ENCODE measurements around the gene SENP5.

The SENP5 gene

GRCh38 chr3:196954832-196955231, 87.1 kb downstream of the SENP5 start:
- Histone ChIP-seq H3K4me2 (ENCODE audit: low read depth, low read length, poor library complexity, severe bottlenecking) (no peak overlapping the region), H2AFZ (ENCODE audit: low read length) (no peak overlapping the region), H3K9ac (ENCODE audit: low read depth, low read length, poor library complexity, severe bottlenecking) (no peak overlapping the region), H4K20me1 (ENCODE audit: insufficient read depth, low read length, poor library complexity, severe bottlenecking) (no peaks in the 10 kb centered on the region), H3K9me2 (replicated peaks; ENCODE audit: low read depth, low read length) (no peaks in the 10 kb centered on the region), H3K4me1 (ENCODE audit: insufficient read depth, low read length, poor library complexity, severe bottlenecking) (no peaks in the 10 kb centered on the region), H3F3A (ENCODE audit: low read depth) (no peaks in the 10 kb centered on the region), H3K36me3 (ENCODE audit: insufficient read depth, low read length) (no peaks in the 10 kb centered on the region), H3K79me2 (ENCODE audit: insufficient read depth, low read length) (no peaks in the 10 kb centered on the region), H3K4me3 (ENCODE audit: low read length, poor library complexity, severe bottlenecking) (no peak overlapping the region), H3K27me3 (ENCODE audit: insufficient read depth, low read length, poor library complexity, severe bottlenecking) (no peaks in the 10 kb centered on the region), H3K9me3 (ENCODE audit: insufficient read depth, low read depth, low read length) (no peaks in the 10 kb centered on the region)
- no peak for TF ChIP-seq CTCF (conservative IDR thresholded peaks at IDR 0.05; ENCODE audit: low read length)

GRCh38 chr3:196962108-196962929, 94.6 kb downstream of the SENP5 start:
- Histone ChIP-seq H3K4me3 (ENCODE audit: low read length, poor library complexity, severe bottlenecking) (no peak overlapping the region), H3K4me1 (ENCODE audit: insufficient read depth, low read length, poor library complexity, severe bottlenecking) (no peaks in the 10 kb centered on the region), H3K79me2 (ENCODE audit: insufficient read depth, low read length) (no peaks in the 10 kb centered on the region), H3K27me3 (ENCODE audit: insufficient read depth, low read length, poor library complexity, severe bottlenecking) (no peaks in the 10 kb centered on the region), H3F3A (ENCODE audit: low read depth) (no peaks in the 10 kb centered on the region), H3K36me3 (ENCODE audit: insufficient read depth, low read length) (no peaks in the 10 kb centered on the region), H4K20me1 (ENCODE audit: insufficient read depth, low read length, poor library complexity, severe bottlenecking) (no peaks in the 10 kb centered on the region), H3K4me2 (ENCODE audit: low read depth, low read length, poor library complexity, severe bottlenecking) (no peak overlapping the region), H2AFZ (ENCODE audit: low read length) (no peak overlapping the region), H3K9me2 (replicated peaks; ENCODE audit: low read depth, low read length) (no peaks in the 10 kb centered on the region), H3K9me3 (ENCODE audit: insufficient read depth, low read depth, low read length) (no peaks in the 10 kb centered on the region), H3K9ac (ENCODE audit: low read depth, low read length, poor library complexity, severe bottlenecking) (no peak overlapping the region)
- TF ChIP-seq EZH2phosphoT487 (IDR thresholded peaks at IDR 0.05; ENCODE audit: borderline replicate concordance) (no peak), CTCF (conservative IDR thresholded peaks at IDR 0.05; ENCODE audit: low read length) (no peak)

GRCh38 chr3:196962930-196963630, 95.4 kb downstream of the SENP5 start:
- no peaks in the 10 kb centered on the region for H3K9me2 ChIP-seq (replicated peaks; ENCODE audit: low read depth, low read length)
- H3K4me3 ChIP-seq (ENCODE audit: low read length, poor library complexity, severe bottlenecking) = no peak overlapping the region
- H3K9me3 ChIP-seq (ENCODE audit: insufficient read depth, low read depth, low read length) = no peaks in the 10 kb centered on the region
- no peaks in the 10 kb centered on the region for H3K36me3 ChIP-seq (ENCODE audit: insufficient read depth, low read length)
- no peak overlapping the region for H2AFZ ChIP-seq (ENCODE audit: low read length)
- H3K79me2 ChIP-seq (ENCODE audit: insufficient read depth, low read length) = 0 out of 2 replicates have a peak, but pooled peaks cover 4% of the 10 kb centered on the region
- no peaks in the 10 kb centered on the region for H3K27me3 ChIP-seq (ENCODE audit: insufficient read depth, low read length, poor library complexity, severe bottlenecking)
- H3F3A ChIP-seq (ENCODE audit: low read depth) = no peaks in the 10 kb centered on the region
- H3K9ac ChIP-seq (ENCODE audit: low read depth, low read length, poor library complexity, severe bottlenecking) = no peak overlapping the region
- H3K4me2 ChIP-seq (ENCODE audit: low read depth, low read length, poor library complexity, severe bottlenecking) = no peak overlapping the region
- no peaks in the 10 kb centered on the region for H3K4me1 ChIP-seq (ENCODE audit: insufficient read depth, low read length, poor library complexity, severe bottlenecking)
- no peaks in the 10 kb centered on the region for H4K20me1 ChIP-seq (ENCODE audit: insufficient read depth, low read length, poor library complexity, severe bottlenecking)
- TF ChIP-seq EZH2phosphoT487 (IDR thresholded peaks at IDR 0.05; ENCODE audit: borderline replicate concordance) = no peak
- TF ChIP-seq CTCF (conservative IDR thresholded peaks at IDR 0.05; ENCODE audit: low read length) = no peak

Data from Loucy (cell line).